Vagina (tissue), 2 donors: Measurements from ENCODE around the gene TRIP10.

ENCODE experiments used
- CTCF ChIP-seq, 3 experiments: fragments of 450-650 bp in 2 of 3; fragments of 200-600 bp in 1 of 3; sonication (generic) in 1 of 3; IDR thresholded peaks; one replicate each; pipeline ENCODE4 v1.5.1; 2017 to 2019; ENCODE audit warnings: antibody characterized with exemption in 3 of 3, mild to moderate bottlenecking in 2 of 3, moderate library complexity in 2 of 3
- POLR2A ChIP-seq, 2 donors: fragments of 450-650 bp; IDR thresholded peaks; one replicate each; pipeline ENCODE4 v1.6.1; 2017; ENCODE audit warnings: antibody characterized with exemption in 2 of 2, mild to moderate bottlenecking in 2 of 2, moderate library complexity in 2 of 2

- TF ChIP-seq CTCF (IDR thresholded peaks at IDR 0.05), result no peak
- TF ChIP-seq POLR2A (IDR thresholded peaks at IDR 0.05), result no peak
Observed at GRCh38 chr19:6778386-6778785, 38.9 kb downstream of the TRIP10 start.
